ENCODE measurements around the gene TSC2. TPM values are rescaled to one million over a fixed set of nuclear protein-coding genes. Genes with fewer than 3 reads are reported as not detected.

Gene TSC2
- total RNA-seq, 3 donors from 2014 or later = 140 to 161 (median 150) TPM

- TF ChIP-seq CTCF (IDR thresholded peaks at IDR 0.05) = no peak
- DNase-seq (no peak), ATAC-seq (no peak)
- Histone ChIP-seq H3K36me3 (ENCODE audit: low read depth) (peaks cover 6% of the 10 kb centered on the region), H3K4me1 (ENCODE audit: low read depth) (no peaks in the 10 kb centered on the region), H3K4me3 (no peak overlapping the region), H3K9me3 (no peaks in the 10 kb centered on the region)
- intact Hi-C loops (cut with DNase I, micrococcal nuclease) = no loop called here
Observed at GRCh38 chr16:2066139-2066538, 18.4 kb downstream of the TSC2 start.

GRCh38 chr16:2070576-2071453 lies 23.0 kb downstream of the TSC2 start:
- intact Hi-C loops (cut with DNase I, micrococcal nuclease) = no loop called here
- DNase-seq (no peak), ATAC-seq (no peak)
- H3K36me3 ChIP-seq (ENCODE audit: low read depth) = peaks cover 4% of the 10 kb centered on the region
- H3K4me3 ChIP-seq = no peak overlapping the region
- no peak for TF ChIP-seq CTCF (IDR thresholded peaks at IDR 0.05)
- no peaks in the 10 kb centered on the region for H3K9me3 ChIP-seq
- no peaks in the 10 kb centered on the region for H3K4me1 ChIP-seq (ENCODE audit: low read depth)

- Histone ChIP-seq H3K4me1 (ENCODE audit: low read depth) (no peaks in the 10 kb centered on the region), H3K9me3 (no peaks in the 10 kb centered on the region), H3K36me3 (ENCODE audit: low read depth) (peaks cover 4% of the 10 kb centered on the region), H3K4me3 (no peak overlapping the region)
- ATAC-seq (no peak), DNase-seq (no peak)
- intact Hi-C loops (cut with DNase I, micrococcal nuclease) = no loop called here
- no peak for TF ChIP-seq CTCF (IDR thresholded peaks at IDR 0.05)
Observed at GRCh38 chr16:2071454-2072202, 23.8 kb downstream of the TSC2 start.

- no peak for TF ChIP-seq CTCF (IDR thresholded peaks at IDR 0.05)
- DNase-seq (no peak), ATAC-seq (no peak)
- intact Hi-C loops (cut with DNase I, micrococcal nuclease) = no loop called here
- no peak overlapping the region for H3K4me3 ChIP-seq
- no peaks in the 10 kb centered on the region for H3K4me1 ChIP-seq (ENCODE audit: low read depth)
- no peaks in the 10 kb centered on the region for H3K9me3 ChIP-seq
- H3K36me3 ChIP-seq (ENCODE audit: low read depth) = peaks cover 4% of the 10 kb centered on the region
Observed at GRCh38 chr16:2072926-2073325, 25.1 kb downstream of the TSC2 start.

DNA sequence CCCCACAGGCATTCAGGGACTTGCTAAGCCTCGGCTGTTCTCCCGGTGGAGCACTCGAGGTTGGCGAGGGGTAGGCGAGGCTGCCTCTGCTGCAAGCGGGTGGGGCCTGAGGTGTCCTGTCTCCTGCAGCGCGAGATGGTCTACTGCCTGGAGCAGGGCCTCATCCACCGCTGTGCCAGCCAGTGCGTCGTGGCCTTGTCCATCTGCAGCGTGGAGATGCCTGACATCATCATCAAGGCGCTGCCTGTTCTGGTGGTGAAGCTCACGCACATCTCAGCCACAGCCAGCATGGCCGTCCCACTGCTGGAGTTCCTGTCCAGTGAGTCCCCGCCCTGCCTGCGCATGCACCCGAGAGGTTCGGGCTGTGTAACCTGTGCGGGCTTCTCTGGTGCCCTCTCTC lies 26.3 kb downstream of the TSC2 start:
- no peak for ATAC-seq
- no peaks in the 10 kb centered on the region for H3K9me3 ChIP-seq
- no peak overlapping the region for H3K4me3 ChIP-seq
- peaks cover 4% of the 10 kb centered on the region for H3K36me3 ChIP-seq (ENCODE audit: low read depth)
- intact Hi-C loops (cut with DNase I, micrococcal nuclease) = no loop called here
- no peak for TF ChIP-seq CTCF (IDR thresholded peaks at IDR 0.05)
- no peak for DNase-seq
- no peaks in the 10 kb centered on the region for H3K4me1 ChIP-seq (ENCODE audit: low read depth)

All from mucosa of descending colon (tissue), 3 donors.